ENCODE results near the gene KCNQ1. TPM values are rescaled to one million over a fixed set of nuclear protein-coding genes. Genes with fewer than 3 reads are reported as not detected.

KCNQ1 gene
- total RNA-seq, 1 donor from 2014 or later, result 52.9 TPM

DNA sequence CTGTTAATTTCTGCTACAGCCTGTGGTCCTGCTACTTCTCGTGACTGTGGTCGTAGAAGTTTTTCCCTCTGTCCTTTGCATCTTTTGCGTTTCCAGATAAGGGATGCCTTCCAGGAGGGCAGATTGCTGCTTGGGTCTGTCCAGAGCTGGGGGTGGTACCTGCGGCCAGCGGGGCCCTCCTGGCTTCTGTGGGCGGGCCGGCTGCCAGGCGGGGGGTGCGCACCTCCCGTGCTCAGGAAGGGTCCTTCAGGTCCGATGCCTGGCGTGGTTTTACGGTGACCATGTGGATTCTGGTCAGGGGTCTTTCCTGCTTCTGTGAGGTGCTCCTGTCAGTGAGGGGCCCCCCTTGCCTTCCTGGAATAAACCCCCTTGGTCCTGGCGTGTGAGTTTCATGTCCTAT is 84.8 kb downstream of the KCNQ1 start:
- Histone ChIP-seq H3K27me3 (no peaks in the 10 kb centered on the region), H3K27ac (no peak overlapping the region), H3K4me3 (no peak overlapping the region), H3K36me3 (no peaks in the 10 kb centered on the region), H3K4me1 (peaks cover 17% of the 10 kb centered on the region), H3K9me3 (no peaks in the 10 kb centered on the region)
- intact Hi-C loops (cut with DNase I), result loop anchor here (2.0 kb wide), 1 partner anchor 101 kb away; no protein-coding TSS in a partner anchor
- DNase-seq (peak; percentile 58), ATAC-seq (no peak)
- TF ChIP-seq, protein P1, sequence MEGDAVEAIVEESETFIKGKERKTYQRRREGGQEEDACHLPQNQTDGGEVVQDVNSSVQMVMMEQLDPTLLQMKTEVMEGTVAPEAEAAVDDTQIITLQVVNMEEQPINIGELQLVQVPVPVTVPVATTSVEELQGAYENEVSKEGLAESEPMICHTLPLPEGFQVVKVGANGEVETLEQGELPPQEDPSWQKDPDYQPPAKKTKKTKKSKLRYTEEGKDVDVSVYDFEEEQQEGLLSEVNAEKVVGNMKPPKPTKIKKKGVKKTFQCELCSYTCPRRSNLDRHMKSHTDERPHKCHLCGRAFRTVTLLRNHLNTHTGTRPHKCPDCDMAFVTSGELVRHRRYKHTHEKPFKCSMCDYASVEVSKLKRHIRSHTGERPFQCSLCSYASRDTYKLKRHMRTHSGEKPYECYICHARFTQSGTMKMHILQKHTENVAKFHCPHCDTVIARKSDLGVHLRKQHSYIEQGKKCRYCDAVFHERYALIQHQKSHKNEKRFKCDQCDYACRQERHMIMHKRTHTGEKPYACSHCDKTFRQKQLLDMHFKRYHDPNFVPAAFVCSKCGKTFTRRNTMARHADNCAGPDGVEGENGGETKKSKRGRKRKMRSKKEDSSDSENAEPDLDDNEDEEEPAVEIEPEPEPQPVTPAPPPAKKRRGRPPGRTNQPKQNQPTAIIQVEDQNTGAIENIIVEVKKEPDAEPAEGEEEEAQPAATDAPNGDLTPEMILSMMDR (IDR thresholded peaks at IDR 0.05), result no peak

DNA sequence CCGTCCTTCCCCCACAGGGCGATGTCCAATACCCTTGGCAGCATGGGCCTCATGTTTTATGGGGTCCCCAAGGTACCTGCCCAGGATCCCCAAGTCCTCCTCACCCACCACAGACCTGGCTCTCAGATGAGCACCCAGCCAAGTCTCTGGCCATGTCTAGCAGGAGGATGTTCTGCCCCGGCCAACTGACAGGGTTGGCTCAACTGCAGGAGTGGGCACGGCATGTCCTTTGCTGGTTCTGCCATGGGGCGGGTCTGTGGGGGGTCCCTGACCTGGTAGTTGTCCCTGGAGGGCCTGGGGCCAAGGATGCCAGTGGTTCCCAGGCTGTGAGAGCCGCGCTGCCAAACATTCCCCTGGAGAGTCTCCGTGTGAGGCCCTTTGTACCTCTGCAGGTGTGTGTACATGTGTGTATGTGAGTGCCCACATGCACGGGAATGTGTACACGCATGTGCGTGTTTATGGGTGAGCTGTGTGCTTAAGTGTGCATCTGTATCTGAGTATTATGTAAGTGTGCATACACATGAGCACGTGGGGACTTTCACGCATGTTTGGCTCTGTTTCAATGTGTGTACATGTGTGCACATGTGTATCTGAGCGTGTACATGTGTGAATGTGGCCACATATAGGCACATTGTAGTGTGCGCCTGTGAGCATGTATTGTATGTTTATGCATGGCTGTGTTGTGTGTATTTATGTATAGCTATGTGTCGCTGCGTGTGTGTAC is 85.5 kb downstream of the KCNQ1 start:
- intact Hi-C loops (cut with DNase I), result loop anchor here (2.0 kb wide), 1 partner anchor 101 kb away; no protein-coding TSS in a partner anchor
- peaks cover 17% of the 10 kb centered on the region for H3K4me1 ChIP-seq
- DNase-seq, result peak; percentile 58
- no peak overlapping the region for H3K27ac ChIP-seq
- TF ChIP-seq, protein P1 (IDR thresholded peaks at IDR 0.05), result no peak
- no peaks in the 10 kb centered on the region for H3K36me3 ChIP-seq
- H3K9me3 ChIP-seq, result no peaks in the 10 kb centered on the region
- H3K27me3 ChIP-seq, result no peaks in the 10 kb centered on the region
- ATAC-seq, result no peak
- no peak overlapping the region for H3K4me3 ChIP-seq

DNA sequence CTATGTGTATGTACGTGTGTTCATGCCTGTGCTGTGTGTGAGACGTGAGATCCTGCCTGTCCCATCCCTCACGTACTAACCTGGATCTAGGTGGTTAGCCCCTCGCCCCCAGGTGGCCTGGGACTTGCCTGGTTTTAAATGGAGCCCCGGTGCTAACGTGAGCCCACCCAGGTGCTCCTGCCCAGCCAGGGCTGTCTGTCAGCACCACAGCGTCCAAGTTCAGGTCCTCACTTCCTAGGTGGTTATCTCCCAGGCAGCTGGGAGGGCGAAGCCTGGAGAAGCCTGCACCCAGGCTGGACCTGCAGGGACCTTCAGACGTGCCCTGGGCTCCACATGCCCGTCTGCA is 86.0 kb downstream of the KCNQ1 start:
- peak; percentile 58 for DNase-seq
- Histone ChIP-seq H3K4me3 (no peak overlapping the region), H3K27me3 (no peaks in the 10 kb centered on the region), H3K27ac (no peak overlapping the region), H3K9me3 (no peaks in the 10 kb centered on the region), H3K4me1 (peaks cover 17% of the 10 kb centered on the region), H3K36me3 (no peaks in the 10 kb centered on the region)
- TF ChIP-seq, protein P1 (IDR thresholded peaks at IDR 0.05), result no peak
- intact Hi-C loops (cut with DNase I), result loop anchor here (2.0 kb wide), 1 partner anchor 102 kb away; no protein-coding TSS in a partner anchor
- ATAC-seq, result no peak

DNA sequence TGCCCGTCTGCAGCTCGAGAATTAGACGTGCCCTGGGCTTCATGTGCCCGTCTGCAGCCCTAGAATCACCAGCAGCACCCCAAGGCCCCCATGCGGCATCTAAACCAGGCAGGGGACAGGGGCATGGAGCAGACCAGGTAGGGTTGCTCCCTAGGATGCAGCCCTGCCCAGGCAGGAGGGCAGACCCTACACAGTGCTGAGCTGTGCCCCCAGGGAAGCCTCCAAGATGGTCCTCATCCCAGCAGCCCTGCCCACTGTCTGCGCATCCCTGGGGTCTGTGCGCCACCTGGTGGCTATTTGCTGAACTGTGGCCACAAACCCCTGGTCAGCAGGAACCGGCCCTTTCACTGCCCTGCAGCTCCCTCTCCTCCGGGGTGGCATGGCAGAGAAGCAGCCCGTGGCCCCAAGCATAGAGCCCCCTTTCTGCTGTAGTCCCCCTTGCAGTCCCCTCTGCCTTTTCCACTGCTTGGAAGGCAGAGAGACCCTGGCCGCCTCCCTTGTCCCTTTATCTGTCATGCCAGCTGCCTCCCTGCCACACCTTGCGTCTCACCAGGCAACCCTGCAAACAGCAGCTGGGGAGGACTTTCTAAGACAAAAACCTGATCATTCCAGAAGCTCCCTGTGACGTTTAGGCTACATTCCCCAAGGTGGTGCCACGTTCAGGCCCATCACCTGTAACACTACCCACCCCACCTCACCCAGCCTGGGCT is 86.6 kb downstream of the KCNQ1 start:
- no peaks in the 10 kb centered on the region for H3K27me3 ChIP-seq
- no peaks in the 10 kb centered on the region for H3K36me3 ChIP-seq
- TF ChIP-seq, protein P1 (IDR thresholded peaks at IDR 0.05), result peak; percentile 96
- no peaks in the 10 kb centered on the region for H3K9me3 ChIP-seq
- intact Hi-C loops (cut with DNase I), result loop anchor here (2.0 kb wide), 1 partner anchor 103 kb away; no protein-coding TSS in a partner anchor
- H3K4me3 ChIP-seq, result no peak overlapping the region
- DNase-seq, result peak; percentile 88
- H3K4me1 ChIP-seq, result peaks cover 17% of the 10 kb centered on the region
- no peak overlapping the region for H3K27ac ChIP-seq
- ATAC-seq, result peak; percentile 72

DNA sequence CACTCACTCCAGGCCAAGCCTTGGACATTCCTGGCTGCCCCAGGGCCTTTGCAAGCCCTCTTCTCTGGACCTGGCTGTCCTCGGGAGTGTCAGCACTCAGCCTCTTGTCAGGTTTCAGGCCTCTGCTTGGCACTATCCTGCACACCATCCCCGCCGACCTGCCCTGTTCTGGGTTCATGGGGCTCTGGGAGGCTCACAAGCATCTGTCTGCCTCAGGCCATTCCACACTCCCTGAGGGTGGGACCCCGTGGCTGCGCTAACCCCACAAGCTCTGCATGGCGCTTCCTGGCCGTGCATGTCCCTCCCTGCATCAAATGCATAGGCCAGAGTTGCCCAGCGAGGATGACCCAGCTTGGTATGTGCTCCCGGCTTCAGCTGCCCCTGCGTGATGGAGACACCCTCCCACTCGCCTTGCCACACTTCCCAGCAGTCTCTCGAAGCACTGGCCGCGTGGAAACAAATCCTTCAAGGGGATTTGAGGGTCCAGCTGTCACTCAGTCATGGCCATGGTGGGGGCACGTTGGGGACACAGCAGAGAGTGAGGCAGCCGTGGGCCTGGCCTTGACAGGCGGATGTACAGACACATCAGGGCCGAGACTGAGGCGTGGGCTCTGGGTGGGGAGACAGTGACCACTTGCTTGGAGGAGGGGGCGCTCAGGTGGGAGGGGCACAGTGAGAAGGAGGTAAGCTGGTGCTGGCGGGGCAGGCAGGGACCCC is 87.3 kb downstream of the KCNQ1 start:
- ATAC-seq (no peak), DNase-seq (peak; percentile 63)
- intact Hi-C loops (cut with DNase I), result loop anchor here (1.0 to 2.0 kb wide), 2 partner anchors 103 to 356 kb away; no protein-coding TSS in a partner anchor
- Histone ChIP-seq H3K27me3 (no peaks in the 10 kb centered on the region), H3K4me3 (no peak overlapping the region), H3K36me3 (no peaks in the 10 kb centered on the region), H3K9me3 (no peaks in the 10 kb centered on the region), H3K4me1 (peaks cover 13% of the 10 kb centered on the region), H3K27ac (no peak overlapping the region)
- TF ChIP-seq, protein P1 (IDR thresholded peaks at IDR 0.05), result no peak

All from upper lobe of right lung (tissue), 1 donor.